HG03558 (cell line): ENCODE data around the gene TMEM200B.
"Not testable (repeated sequence)": the region's sequence is repeated elsewhere in the genome, so short reads cannot be mapped to it uniquely, and the experiment has no call there.

Experiments
- ATAC-seq: cut with Tn5 transposase; IDR thresholded peaks from one replicate; pipeline ENCODE4 v1.9.1; 2021; ENCODE audit warnings: moderate number of reproducible peaks; ENCODE audit not compliant: unreplicated experiment; ENCODE audit errors: extremely low read depth

Gene TMEM200B

GRCh38 chr1:29123887-29124365, at the start of gene TMEM200B:
Gene TMEM200B, minus strand, starts transcription at chr1:29123903. Its CDS starts 2,075 bp downstream, at chr1:29121828.
- ATAC-seq, result no peak

GRCh38 chr1:29172415-29172939, 48.8 kb upstream of the TMEM200B start:
- no peak for ATAC-seq

GRCh38 chr1:29171521-29171920, 47.8 kb upstream of the TMEM200B start:
- ATAC-seq, result no peak

GRCh38 chr1:29171089-29171488, 47.4 kb upstream of the TMEM200B start:
- no peak for ATAC-seq

GRCh38 chr1:29169976-29170375, 46.3 kb upstream of the TMEM200B start:
- no peak for ATAC-seq

- no peak for ATAC-seq
Observed at GRCh38 chr1:29167904-29168303, 44.2 kb upstream of the TMEM200B start.

GRCh38 chr1:29166291-29166878, 42.7 kb upstream of the TMEM200B start:
- ATAC-seq, result no peak

GRCh38 chr1:29164588-29164987, 40.9 kb upstream of the TMEM200B start:
- ATAC-seq, result no peak

GRCh38 chr1:29162476-29163138, 38.9 kb upstream of the TMEM200B start:
- ATAC-seq, result no peak

GRCh38 chr1:29162025-29162424, 38.3 kb upstream of the TMEM200B start:
- ATAC-seq, result no peak

- no peak for ATAC-seq
Observed at GRCh38 chr1:29159773-29160172, 36.1 kb upstream of the TMEM200B start.

GRCh38 chr1:29157269-29157601, 33.5 kb upstream of the TMEM200B start:
- no peak for ATAC-seq

- ATAC-seq, result no peak
Observed at GRCh38 chr1:29156543-29157268, 33.0 kb upstream of the TMEM200B start.

- no peak for ATAC-seq
Observed at GRCh38 chr1:29152046-29152805, 28.5 kb upstream of the TMEM200B start.

GRCh38 chr1:29150346-29150745, 26.6 kb upstream of the TMEM200B start:
- not testable (repeated sequence) for ATAC-seq

GRCh38 chr1:29148656-29149491, 25.2 kb upstream of the TMEM200B start:
- ATAC-seq, result no peak

GRCh38 chr1:29145739-29146437, 22.2 kb upstream of the TMEM200B start:
- ATAC-seq, result no peak

- no peak for ATAC-seq
Observed at GRCh38 chr1:29144178-29144577, 20.5 kb upstream of the TMEM200B start.

- no peak for ATAC-seq
Observed at GRCh38 chr1:29142714-29143113, 19.0 kb upstream of the TMEM200B start.
